IPS-18c (cell line): ENCODE measurements around the gene C6orf58.
"Not testable (repeated sequence)": the region's sequence is repeated elsewhere in the genome, so short reads cannot be mapped to it uniquely, and the experiment has no call there.

Experiments used
- H3K4me3 ChIP-seq: 2 replicates; pipeline ENCODE4 v1.7.0; 2013; ENCODE audit warnings: low read depth, mild to moderate bottlenecking, low read length, moderate library complexity; ENCODE audit not compliant: insufficient read depth
- H3K9me3 ChIP-seq: one replicate; pipeline ENCODE4 v1.6.1; 2013; ENCODE audit warnings: mild to moderate bottlenecking, low read length, moderate library complexity; ENCODE audit not compliant: control insufficient read depth, insufficient read depth

The C6orf58 gene

GRCh38 chr6:127585123-127585522 is 8.1 kb downstream of the C6orf58 start:
- Histone ChIP-seq H3K4me3 (no peak overlapping the region), H3K9me3 (no peaks in the 10 kb centered on the region)

- H3K9me3 ChIP-seq = no peaks in the 10 kb centered on the region
These were observed 9.4 kb downstream of the C6orf58 start for GRCh38 chr6:127586372-127586771.

GRCh38 chr6:127587875-127588274 is 10.9 kb downstream of the C6orf58 start:
- no peaks in the 10 kb centered on the region for H3K9me3 ChIP-seq

More at GRCh38 chr6:127586372-127586771, 9.4 kb downstream of the C6orf58 start:
- H3K4me3 ChIP-seq = no peak overlapping the region

GRCh38 chr6:127589135-127589534 is 12.2 kb downstream of the C6orf58 start:
- H3K4me3 ChIP-seq = no peak overlapping the region
- H3K9me3 ChIP-seq = no peaks in the 10 kb centered on the region

More at GRCh38 chr6:127587875-127588274, 10.9 kb downstream of the C6orf58 start:
- no peak overlapping the region for H3K4me3 ChIP-seq

GRCh38 chr6:127590344-127590743 is 13.4 kb downstream of the C6orf58 start:
- Histone ChIP-seq H3K4me3 (no peak overlapping the region), H3K9me3 (no peaks in the 10 kb centered on the region)

- no peaks in the 10 kb centered on the region for H3K9me3 ChIP-seq
- H3K4me3 ChIP-seq = peak overlapping the region; percentile 15; the same call in 1 of the 2 replicates
These were observed 16.0 kb downstream of the C6orf58 start for GRCh38 chr6:127592964-127593363.

DNA sequence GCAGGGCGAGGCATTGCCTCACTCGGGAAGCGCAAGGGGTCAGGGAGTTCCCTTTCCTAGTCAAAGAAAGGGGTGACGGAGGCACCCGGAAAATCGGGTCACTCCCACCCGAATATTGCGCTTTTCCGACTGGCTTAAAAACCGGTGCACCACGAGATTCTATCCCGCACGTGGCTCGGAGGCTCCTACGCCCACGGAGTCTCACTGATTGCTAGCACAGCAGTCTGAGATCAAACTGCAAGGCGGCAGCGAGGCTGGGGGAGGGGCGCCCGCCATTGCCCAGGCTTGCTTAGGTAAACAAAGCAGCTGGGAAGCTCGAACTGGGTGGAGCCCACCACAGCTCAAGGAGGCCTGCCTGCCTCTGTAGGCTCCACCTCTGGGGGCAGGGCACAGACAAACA is 16.5 kb downstream of the C6orf58 start:
- H3K4me3 ChIP-seq, H3K9me3 ChIP-seq: not testable (repeated sequence)

GRCh38 chr6:127606131-127606562 is 29.2 kb downstream of the C6orf58 start:
- Histone ChIP-seq H3K9me3 (no peaks in the 10 kb centered on the region), H3K4me3 (no peak overlapping the region)

- H3K9me3 ChIP-seq = no peaks in the 10 kb centered on the region
- no peak overlapping the region for H3K4me3 ChIP-seq
These were observed 31.7 kb downstream of the C6orf58 start for GRCh38 chr6:127608554-127609270.

DNA sequence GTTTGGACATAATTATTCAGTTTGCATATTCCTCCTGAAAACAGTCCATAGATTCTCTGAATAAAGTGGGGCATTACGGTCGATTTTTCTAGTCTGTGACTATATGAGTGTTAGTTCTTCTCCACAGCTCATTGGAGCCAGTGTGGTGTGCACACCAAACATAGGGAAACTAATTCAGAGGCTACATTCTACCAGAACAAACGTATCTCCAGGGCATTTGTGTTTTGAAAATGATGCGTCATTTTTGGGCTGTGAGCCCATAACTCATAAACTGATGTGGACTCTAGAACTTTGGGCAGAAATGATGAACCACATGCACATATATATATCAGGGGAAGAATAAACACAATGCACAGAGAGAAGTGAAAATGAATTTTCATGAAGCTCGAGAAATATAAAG is 41.8 kb downstream of the C6orf58 start:
- Histone ChIP-seq H3K4me3 (no peak overlapping the region), H3K9me3 (no peaks in the 10 kb centered on the region)

DNA sequence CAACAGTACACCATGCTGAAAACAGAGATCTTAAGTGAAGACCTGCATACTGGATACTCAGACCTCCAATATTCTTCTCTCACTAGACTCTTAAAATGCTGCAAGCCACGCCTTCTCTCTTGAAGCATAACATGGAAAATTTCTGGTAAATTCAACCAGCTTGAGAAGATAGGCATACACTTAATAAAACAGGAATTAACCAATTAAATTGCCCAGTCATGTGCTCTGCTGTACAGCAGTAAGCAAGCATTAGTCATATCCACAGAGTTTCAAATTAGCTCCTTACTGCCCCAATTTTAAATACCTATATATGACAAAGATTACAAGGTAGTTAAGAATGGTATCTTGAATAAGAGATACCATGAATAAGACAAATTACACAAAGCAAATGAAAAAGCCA is 53.8 kb downstream of the C6orf58 start:
- H3K9me3 ChIP-seq = no peaks in the 10 kb centered on the region
- H3K4me3 ChIP-seq = no peak overlapping the region

DNA sequence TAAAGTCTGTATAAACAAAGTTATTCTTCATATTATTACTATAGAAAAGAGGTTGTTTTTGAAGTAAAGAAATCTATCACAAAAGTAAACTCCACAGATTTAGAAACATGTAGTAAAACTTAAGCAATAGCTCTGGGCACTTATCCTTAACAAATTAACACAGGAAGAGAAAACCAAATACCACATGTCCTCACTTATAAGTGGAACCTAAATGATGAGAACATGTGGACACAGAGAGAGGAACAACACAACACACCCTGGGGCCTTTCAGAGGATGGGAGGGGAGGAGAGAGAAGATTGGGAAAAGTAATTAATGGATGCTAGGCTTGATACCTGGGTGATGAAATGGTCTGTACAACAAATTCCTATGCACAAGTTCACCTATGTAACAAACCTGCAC is 57.2 kb downstream of the C6orf58 start:
- H3K9me3 ChIP-seq = no peaks in the 10 kb centered on the region

GRCh38 chr6:127635091-127635490 is 58.1 kb downstream of the C6orf58 start:
- Histone ChIP-seq H3K9me3 (no peaks in the 10 kb centered on the region), H3K4me3 (no peak overlapping the region)

More for the DNA sequence above, 57.2 kb downstream of the C6orf58 start:
- H3K4me3 ChIP-seq = no peak overlapping the region

DNA sequence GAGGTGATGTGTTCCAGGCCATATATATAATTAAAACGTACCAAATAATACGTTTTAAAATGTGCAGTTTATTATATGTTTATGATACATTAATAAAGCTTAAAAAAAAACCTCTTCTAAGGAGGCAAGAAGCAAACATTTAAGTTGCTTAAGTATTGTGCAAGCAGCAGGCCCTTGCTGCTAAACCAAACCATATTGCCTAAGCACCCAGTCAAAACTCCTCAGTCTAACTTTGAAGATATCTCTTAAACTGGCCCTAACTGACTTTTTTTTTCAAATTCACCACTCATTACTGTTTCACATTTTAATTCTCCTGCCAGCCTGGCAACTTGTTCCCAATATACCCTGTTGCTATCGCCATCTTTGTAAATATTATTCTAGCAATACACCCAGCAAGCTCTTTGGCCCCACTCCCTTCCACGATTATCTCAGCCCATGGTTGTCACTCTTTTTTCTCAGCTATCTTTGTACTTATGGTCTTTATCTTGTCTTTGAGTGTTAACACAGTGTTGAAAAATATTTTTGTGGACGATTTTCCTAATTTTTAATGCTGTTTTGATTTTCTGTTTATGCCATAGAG is 60.9 kb downstream of the C6orf58 start:
- Histone ChIP-seq H3K4me3 (no peak overlapping the region), H3K9me3 (no peaks in the 10 kb centered on the region)
